GM12891 (cell line): Measurements from ENCODE around the gene FKBP4.

Experiments used
- PAX5 ChIP-seq: IDR thresholded peaks from 2 replicates; pipeline ENCODE4 v1.6.1; 2011; ENCODE audit warnings: low read length, moderate library complexity, mild to moderate bottlenecking; ENCODE audit not compliant: insufficient read depth, severe bottlenecking
- POLR2A ChIP-seq: IDR thresholded peaks from 2 replicates; pipeline ENCODE4 v1.6.1; 2011; ENCODE audit warnings: low read depth, low read length, control low read depth
- POLR2AphosphoS5 ChIP-seq: IDR thresholded peaks from 2 replicates; pipeline ENCODE4 v1.6.1; 2011; ENCODE audit warnings: low read depth, low read length, control low read depth
- POU2F2 ChIP-seq: IDR thresholded peaks from 2 replicates; pipeline ENCODE4 v1.6.1; 2011; ENCODE audit warnings: low read depth, mild to moderate bottlenecking, control low read depth, low read length, moderate library complexity
- SPI1 ChIP-seq: IDR thresholded peaks from 2 replicates; pipeline ENCODE4 v1.6.1; 2011; ENCODE audit warnings: low read depth, low read length, control low read depth
- TAF1 ChIP-seq: IDR thresholded peaks from 2 replicates; pipeline ENCODE4 v1.6.1; 2011; ENCODE audit warnings: low read depth, low read length, control low read depth

DNA sequence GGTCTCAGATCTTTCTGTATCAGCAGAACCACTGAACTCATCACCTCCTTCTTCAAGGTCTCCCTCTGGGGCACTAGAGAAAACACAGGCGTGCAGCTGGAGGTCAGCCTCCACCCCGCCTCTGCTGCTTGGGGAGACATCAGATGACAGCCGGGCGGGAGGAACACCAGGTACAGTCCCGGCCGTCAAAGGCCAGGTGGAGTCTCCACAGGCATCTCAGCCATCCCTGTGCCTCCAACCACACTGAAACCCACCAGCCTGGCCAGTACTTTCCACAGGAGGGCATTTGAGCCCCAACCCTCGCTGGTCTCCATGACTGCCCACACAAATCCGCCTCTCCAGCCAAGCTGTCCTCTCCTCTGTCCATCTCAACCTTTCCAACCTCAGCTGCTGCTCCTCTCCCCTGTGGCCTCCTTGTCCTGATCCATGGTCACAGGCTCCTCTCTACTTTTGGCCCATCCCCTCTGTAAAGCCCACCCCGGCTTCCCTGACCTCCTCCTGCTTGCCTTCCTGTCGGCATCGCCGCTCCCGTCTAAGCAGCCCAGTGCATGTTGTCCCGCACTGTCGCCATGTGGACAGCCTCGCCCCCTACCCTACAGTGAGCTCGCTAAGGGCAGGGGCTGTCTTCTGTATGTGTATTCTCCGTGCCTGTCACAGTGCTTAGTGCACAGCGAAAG lies 21.4 kb upstream of the FKBP4 start:
- TF ChIP-seq POLR2A (no peak), POLR2AphosphoS5 (no peak), TAF1 (no peak), PAX5 (no peak), SPI1 (no peak), POU2F2 (no peak)
